ENCODE results near the gene ZCCHC9.

- no peak for TF ChIP-seq EZH2 (IDR thresholded peaks at IDR 0.05)
- no peak for TF ChIP-seq POLR2AphosphoS5 (IDR thresholded peaks at IDR 0.05; ENCODE audit: borderline replicate concordance, low read depth, low read length)
- TF ChIP-seq FOXP2 (optimal IDR thresholded peaks at IDR 0.05; ENCODE audit: control extremely low read depth, extremely low read length, insufficient read depth), result no peak
Observed at GRCh38 chr5:81254886-81255559, 46.4 kb upstream of the ZCCHC9 start.

Measured in SK-N-MC (cell line).